GM12865 (cell line): ENCODE results near the gene DSTYK.

ENCODE experiments used
- DNase-seq: peaks from one replicate; pipeline ENCODE4 v3.0.0; 2010; ENCODE audit warnings: low read depth
- H3K4me3 ChIP-seq: 2 replicates; pipeline ENCODE4 v1.5.1; 2011; ENCODE audit warnings: mild to moderate bottlenecking, low read depth, low read length, control low read depth
- CTCF ChIP-seq: IDR thresholded peaks from 2 replicates; pipeline ENCODE4 v1.5.1; 2011; ENCODE audit warnings: low read length, control low read depth, low read depth, inconsistent platforms; ENCODE audit not compliant: insufficient read depth; ENCODE audit errors: missing control alignments

DSTYK gene

GRCh38 chr1:205227584-205228013, 16.1 kb upstream of the DSTYK start, which contains the start of gene TMCC2:
TSS of gene TMCC2 (plus strand) at chr1:205227946. CDS start at chr1:205228565, 619 bp downstream.
- peak; percentile 89 for DNase-seq
- peak within 1 kb of the TSS; percentile 57 for H3K4me3 ChIP-seq
- TF ChIP-seq CTCF, result no peak

GRCh38 chr1:205226868-205227583, 15.5 kb upstream of the DSTYK start:
- no peak for TF ChIP-seq CTCF

GRCh38 chr1:205225901-205226765, 14.6 kb upstream of the DSTYK start:
- DNase-seq, result no peak
- no peak for TF ChIP-seq CTCF
- no peak overlapping the region for H3K4me3 ChIP-seq

More at GRCh38 chr1:205226868-205227583, 15.5 kb upstream of the DSTYK start:
- no peak for DNase-seq
- peak overlapping the region; percentile 37 for H3K4me3 ChIP-seq

GRCh38 chr1:205224736-205225135, 13.2 kb upstream of the DSTYK start:
- H3K4me3 ChIP-seq, result no peak overlapping the region
- no peak for DNase-seq
- no peak for TF ChIP-seq CTCF

- DNase-seq, result no peak
- TF ChIP-seq CTCF, result no peak
- H3K4me3 ChIP-seq, result no peak overlapping the region
Measured at GRCh38 chr1:205220421-205220820, 8.9 kb upstream of the DSTYK start.

- TF ChIP-seq CTCF, result no peak
- H3K4me3 ChIP-seq, result no peak overlapping the region
- no peak for DNase-seq
Measured at GRCh38 chr1:205217418-205217817, 5.9 kb upstream of the DSTYK start.

- TF ChIP-seq CTCF, result no peak
- no peak for DNase-seq
- no peak overlapping the region for H3K4me3 ChIP-seq
Measured at GRCh38 chr1:205216588-205216987, 5.1 kb upstream of the DSTYK start.
